ENCODE data around the gene ACER2. TPM values are rescaled to one million over a fixed set of nuclear protein-coding genes. Genes with fewer than 3 reads are reported as not detected.
"Not testable (repeated sequence)": the region's sequence is repeated elsewhere in the genome, so short reads cannot be mapped to it uniquely, and the experiment has no call there.

The ACER2 gene
- polyA plus RNA-seq, 3 donors = 7.2 to 9.5 (median 8.9) TPM

DNA sequence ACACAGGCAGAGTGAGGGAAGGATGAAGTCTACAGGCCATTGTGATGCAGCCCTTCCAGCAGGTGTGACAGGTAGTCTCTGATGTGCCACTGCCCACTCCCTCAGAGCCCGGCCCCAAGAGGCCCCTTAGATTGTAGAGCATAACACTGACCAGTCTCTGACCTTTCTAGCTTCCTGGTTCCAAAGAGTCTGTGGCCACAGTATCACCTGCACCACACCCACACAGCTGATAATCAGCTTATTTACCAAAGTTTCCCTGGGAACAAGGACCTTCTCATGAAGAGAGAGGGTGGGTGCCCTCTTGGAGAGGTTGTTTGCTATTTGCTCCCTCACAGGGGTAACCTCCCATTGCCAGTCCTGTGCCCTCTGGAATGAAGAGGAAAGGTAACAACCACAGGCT, 11.0 kb upstream of the ACER2 start:
- DNase-seq (ENCODE audit: extremely low read depth in 1 of 11, low read depth in 9 of 11, low spot score in 4 of 11) = no peak

DNA sequence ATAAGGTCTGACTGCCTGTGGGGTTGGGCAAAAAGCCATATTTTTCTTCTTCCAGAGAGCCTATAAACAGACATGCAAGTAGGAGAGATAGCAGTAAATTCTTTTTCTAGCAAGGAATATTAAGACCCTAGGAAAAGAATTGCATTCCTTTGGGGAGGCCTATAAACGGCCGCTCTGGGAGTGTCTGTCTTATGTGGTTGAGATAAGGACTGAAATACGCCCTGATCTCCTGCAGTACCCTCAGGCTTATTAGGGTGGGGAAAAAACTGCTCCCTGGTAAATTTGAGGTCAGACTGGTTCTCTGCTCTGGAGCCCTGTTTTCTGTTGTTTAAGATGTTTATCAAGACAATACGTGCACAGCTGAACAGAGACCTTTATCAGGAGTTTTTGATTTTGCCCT, 5.6 kb upstream of the ACER2 start:
- not testable (repeated sequence) for DNase-seq (ENCODE audit: extremely low read depth in 1 of 11, low read depth in 9 of 11, low spot score in 4 of 11)

DNA sequence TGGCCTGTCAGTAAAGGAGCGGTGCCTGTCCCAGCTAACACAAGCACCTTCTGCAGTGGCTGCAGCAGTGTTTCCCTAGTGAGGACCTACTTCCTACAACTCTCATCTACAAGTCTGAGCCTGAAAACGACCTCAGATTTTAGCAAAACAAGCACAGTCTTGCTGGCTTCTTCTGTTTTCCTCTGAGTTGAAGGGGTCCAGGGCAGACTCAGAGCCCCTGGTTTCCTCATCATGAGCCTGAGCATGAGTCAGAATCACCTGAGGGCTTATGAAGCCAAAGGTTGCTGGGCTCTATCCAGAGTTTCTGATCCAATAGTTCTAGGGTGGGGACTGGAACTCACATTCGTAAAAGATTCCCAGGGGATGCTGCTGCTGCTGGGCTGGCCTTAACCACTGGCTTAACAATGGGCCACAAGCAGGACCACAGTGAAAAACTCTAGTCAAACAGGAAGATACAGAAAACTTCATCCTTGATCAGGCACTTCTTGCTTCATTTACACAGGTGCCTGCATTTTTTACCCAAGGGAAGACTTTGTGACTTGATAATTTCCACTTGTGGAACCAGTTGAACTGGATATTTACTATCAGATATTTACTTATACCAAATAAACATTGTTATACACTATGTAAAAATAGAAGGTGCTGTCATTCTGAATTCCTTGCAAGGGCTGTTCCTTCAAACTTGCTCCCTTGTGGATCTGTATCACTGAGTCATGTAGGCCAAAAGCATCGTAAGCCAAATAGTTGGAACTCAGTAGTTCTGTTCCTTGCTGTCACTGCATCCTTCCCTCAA, 4.3 kb upstream of the ACER2 start:
- DNase-seq (ENCODE audit: extremely low read depth in 1 of 11, low read depth in 9 of 11, low spot score in 4 of 11) = no peak

DNA sequence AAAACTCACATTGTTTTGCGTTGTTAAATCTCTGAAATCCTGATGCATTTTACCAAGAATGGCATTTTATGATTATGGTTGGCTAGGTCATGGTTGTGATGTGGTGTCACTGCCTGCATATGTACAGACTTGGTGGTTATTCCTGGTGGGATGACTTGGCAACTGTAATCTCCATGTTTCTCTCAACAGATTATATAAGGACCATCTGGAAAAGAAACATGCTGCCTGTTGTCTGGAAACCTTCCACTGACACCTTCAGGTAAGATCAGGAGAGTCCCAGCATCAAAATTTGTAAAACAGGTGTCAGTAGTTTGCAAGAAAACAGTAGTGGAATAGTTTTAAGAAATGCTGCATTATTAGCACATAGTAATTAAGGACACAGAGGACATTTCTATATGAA, 3.0 kb upstream of the ACER2 start:
- DNase-seq (ENCODE audit: extremely low read depth in 1 of 11, low read depth in 9 of 11, low spot score in 4 of 11) = no peak

DNA sequence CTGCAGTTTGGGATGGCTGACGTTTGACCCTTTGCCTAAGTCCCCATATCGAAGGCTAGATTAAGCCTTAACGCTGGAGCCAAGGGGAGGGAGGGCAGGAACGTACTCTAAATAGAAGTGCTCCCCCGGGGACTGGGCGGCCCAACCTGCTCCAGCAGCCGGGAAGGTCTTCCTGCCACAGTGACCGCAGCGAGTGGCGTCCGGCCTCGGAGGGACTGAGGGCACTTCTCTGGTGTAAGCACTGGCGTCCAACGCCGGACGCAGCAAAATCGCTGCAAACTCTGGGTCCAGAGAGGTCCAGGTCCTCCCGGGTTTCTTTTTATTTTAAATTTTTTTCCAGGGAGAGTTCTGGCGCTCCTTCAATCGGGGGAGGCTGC, 505 bp upstream of the ACER2 start:
- no peak for DNase-seq (ENCODE audit: extremely low read depth in 1 of 11, low read depth in 9 of 11, low spot score in 4 of 11)

DNA sequence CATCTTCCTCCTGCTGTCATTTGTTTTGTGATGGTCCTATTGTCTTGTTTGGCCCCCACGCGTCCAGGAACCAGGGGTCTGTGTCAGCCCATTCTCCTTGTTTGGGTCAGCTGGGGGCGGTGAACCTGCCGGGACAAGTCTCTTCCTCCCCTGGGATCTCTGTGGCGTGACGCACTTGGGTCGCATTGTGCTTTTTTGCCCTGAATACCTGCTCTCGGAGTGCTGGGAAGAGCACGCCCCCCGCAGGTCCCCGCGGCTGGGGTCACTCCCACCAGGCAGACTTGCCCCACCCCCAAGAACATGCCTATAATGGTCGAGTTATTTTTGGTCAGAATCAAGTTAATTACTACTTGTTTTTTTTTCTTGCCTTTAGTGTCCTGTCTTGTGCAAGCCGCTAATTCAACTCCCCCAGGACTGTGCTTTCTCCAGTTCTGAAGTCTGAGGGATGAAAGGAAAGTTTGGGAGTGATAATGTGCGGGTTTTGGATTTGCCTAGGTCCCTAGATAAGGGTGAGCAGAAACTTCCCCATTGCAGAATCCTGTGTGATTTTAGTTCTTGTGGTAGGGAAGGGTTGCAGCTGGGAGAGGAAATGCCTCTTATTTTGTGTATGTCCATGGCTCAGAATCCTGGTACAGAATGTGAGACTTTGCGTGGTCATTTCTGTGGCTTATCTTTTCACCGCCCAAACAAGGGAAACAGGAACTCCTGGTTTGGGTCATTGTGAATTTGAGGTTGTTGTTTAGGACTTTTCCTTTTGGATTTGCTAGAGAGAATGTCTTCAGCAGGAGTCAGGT, 789 bp downstream of the ACER2 start:
- DNase-seq (ENCODE audit: extremely low read depth in 1 of 11, low read depth in 9 of 11, low spot score in 4 of 11) = peak in 3 of 11 donors; percentile 27 to 28 (median 27)

DNA sequence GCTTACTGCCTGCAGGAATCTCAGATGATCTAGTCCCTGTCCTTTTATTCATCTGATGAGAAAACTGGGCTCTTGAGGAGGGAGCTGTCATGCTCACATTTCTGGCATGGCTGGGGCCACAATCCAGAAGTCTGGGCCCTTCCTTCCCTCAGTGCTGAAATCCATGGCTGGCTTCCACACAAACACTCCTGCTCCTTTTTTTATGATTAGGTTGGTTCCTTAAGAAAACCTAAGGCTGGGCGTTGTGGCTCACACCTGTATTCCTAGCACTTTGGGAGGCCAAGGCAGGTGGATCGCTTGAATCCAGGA, 1.3 kb downstream of the ACER2 start:
- no peak for DNase-seq (ENCODE audit: extremely low read depth in 1 of 11, low read depth in 9 of 11, low spot score in 4 of 11)

DNA sequence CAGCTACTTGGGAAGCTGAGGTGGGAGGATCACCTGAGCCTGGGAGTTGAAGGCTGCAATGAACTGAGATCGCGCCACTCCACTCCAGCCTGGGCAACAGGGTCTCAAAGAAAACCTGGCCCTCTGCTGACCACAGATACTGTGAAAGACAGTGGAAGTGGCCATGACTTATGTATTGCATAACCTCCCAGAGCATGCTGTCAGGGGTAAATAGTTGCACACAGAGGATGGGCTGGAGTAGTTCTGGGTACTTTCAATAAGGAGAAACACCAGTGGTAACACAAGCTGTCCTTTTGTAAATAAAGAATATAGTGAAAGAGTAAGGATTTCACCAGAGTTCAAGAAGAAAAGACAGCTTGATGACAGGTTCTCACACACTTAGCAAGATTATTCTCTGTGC, 1.8 kb downstream of the ACER2 start:
- DNase-seq (ENCODE audit: extremely low read depth in 1 of 11, low read depth in 9 of 11, low spot score in 4 of 11) = no peak

DNA sequence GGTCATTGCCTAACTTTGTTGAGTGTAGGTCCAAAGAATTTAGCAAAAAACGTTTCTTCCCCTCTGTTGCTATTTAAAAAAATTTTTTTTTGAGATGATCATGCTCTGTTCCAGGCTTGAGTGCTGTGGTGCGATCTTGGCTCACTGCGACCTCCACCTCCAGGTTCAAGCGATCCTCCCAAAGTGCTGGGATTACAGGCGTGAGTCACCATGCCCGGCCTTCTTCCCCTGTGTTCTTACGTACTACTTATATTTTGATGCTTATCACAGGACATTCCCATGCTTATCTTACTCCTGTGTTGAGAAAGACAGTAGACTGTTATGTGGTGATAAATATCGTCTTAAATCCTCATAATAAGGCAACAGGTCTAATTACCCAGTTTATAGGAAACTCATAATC, 2.5 kb downstream of the ACER2 start:
- no peak for DNase-seq (ENCODE audit: extremely low read depth in 1 of 11, low read depth in 9 of 11, low spot score in 4 of 11)

DNA sequence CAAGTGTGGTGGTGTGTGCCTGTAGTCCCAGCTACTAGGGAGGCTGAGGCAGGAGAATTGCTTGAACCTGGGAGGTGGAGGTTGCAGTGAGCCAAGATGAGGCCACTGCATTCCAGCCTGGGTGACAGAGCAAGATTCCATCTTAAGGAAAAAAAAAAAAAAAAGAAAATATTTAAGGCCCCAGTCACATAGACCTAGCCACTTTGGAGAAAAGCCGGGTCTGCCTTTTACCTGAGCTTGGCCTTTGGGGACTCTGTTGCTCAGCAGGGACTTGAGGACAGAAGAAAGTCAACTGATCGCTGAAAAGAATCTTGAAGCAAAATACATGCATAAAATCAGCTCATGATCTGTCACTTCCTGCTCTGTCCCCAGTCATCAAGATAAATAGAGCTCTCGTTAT, 4.6 kb downstream of the ACER2 start:
- not testable (repeated sequence) for DNase-seq (ENCODE audit: extremely low read depth in 1 of 11, low read depth in 9 of 11, low spot score in 4 of 11)

DNA sequence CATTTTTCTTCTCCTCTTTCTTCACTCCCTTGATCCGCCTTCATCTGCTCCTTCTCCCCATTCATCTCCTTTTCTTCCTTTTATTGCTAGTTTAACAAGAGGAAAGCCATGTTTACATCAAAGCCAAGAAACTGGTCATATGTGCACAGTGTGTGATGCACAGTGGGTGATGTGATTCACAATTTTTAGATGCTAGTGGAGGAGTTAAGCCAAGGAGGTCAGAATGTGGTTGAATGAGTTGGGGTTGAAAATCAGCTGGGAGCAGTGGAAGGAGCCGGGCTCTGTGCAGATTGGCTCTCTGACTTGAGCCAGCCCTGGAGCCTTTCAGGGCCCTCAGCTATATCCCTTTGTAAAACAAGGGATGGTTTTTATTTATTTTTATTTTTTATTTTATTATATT, 7.3 kb downstream of the ACER2 start:
- DNase-seq (ENCODE audit: extremely low read depth in 1 of 11, low read depth in 9 of 11, low spot score in 4 of 11) = no peak

DNA sequence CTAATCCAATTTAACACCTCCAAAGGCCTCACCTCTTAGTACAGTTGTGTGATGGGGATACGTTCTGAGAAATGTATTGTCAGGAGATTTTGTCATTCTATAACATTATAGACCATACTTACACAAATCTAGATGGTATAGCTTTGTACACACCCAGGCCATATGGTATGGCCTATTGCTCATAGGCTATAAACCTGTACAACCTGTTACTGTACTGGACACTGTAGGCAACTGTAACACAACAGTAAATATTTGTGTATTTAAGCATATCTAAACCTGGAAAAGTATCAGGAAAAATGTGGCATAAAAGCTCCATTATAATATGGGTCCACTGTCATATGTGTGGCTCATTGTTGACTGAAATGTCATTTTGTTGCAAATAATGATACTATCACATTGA, 12.1 kb downstream of the ACER2 start:
- no peak for DNase-seq (ENCODE audit: extremely low read depth in 1 of 11, low read depth in 9 of 11, low spot score in 4 of 11)

DNA sequence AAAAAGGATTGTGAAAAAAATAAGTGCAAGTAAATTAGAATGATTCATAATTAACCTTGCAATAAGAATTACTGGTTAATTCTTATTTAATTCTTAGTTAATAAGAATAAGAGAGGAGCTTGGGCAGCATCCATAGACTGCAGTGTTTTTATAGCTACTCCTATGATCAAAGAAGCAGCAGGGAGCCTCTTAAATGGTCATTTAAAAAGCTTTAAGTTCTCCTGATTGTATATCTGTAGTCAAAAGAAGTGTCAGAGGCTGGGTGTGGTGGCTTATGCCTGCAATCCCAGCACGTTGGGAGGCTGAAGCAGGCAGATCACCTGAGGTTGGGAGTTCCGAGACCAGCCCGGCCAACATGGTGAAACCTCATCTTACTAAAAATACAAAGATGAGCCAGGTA, 14.4 kb downstream of the ACER2 start:
- DNase-seq (ENCODE audit: extremely low read depth in 1 of 11, low read depth in 9 of 11, low spot score in 4 of 11) = no peak

DNA sequence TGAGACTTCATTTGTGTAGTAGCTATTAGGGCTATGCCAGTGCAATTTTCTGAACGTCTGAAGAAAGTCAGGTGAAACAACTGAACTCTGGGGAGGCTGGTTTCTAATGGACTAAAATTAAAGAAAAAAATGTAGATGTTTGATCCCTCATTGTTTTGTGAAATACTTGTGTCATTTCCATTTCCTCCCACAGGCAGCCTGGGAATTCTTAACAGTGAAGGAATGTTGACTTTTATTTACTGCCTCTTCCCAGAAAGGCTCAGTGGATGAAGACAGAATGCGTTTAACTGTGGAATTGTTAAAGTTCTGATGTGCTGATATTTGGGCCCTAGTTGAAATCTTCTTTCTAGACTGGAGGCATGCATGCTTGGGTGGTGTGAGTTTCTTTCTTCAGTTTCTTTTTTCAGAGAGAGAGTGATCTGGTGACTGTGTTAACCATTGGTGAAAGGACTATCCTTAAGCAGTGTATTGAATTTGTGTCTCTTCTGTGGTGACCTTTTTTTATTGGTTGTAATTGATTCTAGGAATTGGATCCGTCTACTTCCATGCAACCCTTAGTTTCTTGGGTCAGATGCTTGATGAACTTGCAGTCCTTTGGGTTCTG, 15.5 kb downstream of the ACER2 start:
- peak in 1 of 11 donors; percentile 18 for DNase-seq (ENCODE audit: extremely low read depth in 1 of 11, low read depth in 9 of 11, low spot score in 4 of 11)

DNA sequence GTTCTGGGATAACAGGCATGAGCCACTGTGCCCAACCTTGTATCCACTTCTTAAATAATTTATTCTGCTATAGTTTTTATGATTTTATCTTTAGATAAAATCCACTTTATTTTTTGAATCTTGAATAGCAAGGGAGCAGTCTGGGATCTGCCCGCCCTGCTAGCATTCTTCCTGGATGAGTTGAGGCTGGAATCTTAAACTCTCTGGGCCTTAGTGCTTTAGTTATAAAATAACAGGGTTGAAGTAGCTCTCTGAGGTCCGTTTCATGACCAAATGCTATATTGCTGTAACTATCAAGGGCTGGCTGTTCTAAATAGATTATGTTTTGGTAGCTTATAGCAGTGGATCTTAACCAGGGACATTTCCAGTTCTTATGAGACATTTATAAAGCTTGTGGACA, 20.8 kb downstream of the ACER2 start:
- DNase-seq (ENCODE audit: extremely low read depth in 1 of 11, low read depth in 9 of 11, low spot score in 4 of 11) = no peak

DNA sequence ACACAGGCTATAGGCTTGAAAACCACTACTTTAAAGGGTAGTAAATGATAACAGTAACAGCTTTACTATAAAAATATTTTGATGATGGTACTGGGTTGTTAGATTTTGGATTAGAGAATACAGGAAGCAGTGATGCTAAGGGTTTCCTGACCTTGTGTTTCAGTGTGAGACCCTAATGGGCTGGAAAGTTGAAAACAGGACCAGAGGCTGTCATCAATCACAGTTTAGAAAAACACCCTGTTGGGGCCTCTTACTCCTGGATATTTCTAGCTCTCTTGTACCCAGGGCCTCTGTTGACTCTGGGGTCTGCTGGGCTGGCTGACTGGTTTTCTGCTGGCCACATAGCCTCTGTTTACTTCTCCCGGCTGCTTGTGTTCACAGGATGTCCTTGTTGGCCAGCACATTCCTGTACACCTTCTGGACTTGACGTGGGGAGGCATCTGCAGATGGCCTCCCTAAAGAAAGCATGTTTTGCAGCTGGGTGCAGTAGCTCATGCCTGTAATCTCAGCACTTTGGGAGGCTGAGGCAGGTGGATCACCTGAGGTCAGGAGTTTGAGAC, 21.5 kb downstream of the ACER2 start:
- no peak for DNase-seq (ENCODE audit: extremely low read depth in 1 of 11, low read depth in 9 of 11, low spot score in 4 of 11)

DNA sequence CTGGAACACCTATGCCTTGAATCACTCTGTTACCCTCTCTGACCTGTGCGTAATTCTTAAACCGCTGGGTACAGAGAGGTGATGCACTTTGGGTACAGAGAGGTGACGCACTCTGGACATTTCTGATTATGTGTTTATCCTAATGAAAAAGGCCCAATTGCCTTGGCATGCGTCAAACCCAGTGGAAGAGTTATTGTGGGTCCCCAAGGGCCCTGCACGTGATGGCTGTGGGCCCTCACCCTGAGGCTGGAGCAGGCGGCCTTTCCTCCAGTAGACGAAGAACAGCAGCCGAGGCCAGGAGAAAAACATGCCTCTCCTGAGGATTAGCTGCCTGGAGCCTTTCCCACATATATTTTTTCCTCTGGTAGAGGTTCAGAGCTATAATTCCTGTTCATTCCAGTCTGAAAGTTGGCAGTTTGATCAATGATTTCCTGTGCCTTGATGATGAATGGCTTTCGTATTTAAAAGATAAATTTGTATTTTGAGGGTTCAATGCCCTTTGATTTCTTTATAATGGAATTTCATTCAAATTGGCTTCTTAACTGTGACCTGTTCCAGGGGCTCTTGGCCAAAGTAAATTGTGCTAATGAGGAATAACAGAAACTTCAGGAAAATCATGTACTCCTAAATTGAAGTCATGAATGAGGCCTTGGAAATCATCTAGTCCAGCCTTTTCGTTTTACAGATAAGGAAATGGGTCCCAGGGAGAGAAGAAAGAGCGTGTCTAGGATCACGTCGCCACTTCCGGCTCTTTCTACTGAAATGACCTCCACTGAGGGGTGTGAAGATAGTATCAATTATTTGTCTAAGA, 22.8 kb downstream of the ACER2 start:
- peak; percentile 39 to 79 (median 62) for DNase-seq (ENCODE audit: extremely low read depth in 1 of 11, low read depth in 9 of 11, low spot score in 4 of 11)

DNA sequence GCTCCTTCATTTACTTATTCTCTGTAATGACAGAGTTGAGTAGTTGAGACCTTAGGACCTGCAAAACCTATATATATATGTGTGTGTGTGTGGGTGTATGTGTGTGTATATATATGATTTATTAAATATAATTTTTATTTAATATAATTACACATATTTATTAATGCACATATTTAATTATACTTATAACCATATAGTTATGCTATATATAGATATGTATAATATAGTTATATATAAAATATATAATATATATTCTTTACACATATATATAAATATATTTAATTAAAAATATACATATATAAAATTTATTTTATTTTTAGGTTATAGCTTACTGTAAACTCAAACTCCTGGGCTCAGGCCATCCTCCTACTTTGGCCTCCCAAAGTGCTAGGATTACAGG, 23.7 kb downstream of the ACER2 start:
- DNase-seq (ENCODE audit: extremely low read depth in 1 of 11, low read depth in 9 of 11, low spot score in 4 of 11) = no peak

DNA sequence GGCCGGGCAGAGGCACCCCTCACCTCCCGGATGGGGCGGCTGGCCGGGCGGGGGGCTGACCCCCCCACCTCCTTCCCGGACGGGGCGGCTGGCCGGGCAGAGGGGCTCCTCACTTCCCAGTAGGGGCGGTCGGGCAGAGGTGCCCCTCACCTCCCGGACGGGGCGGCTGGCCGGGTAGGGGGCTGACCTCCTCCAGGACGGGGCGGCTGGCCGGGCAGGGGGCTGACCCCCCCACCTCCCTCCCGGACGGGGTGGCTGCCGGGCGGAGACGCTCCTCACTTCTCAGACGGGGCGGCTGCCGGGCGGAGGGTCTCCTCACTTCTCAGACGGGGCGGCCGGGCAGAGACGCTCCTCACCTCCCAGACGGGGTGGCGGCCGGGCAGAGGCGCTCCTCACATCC, 24.9 kb downstream of the ACER2 start:
- DNase-seq (ENCODE audit: extremely low read depth in 1 of 11, low read depth in 9 of 11, low spot score in 4 of 11) = not testable (repeated sequence)

Data from renal cortex interstitium (tissue), 11 donors.